Right forelimb (tissue), 1 donor: Measurements from ENCODE around the gene MSTO1.
"Not testable (repeated sequence)": the region's sequence is repeated elsewhere in the genome, so short reads cannot be mapped to it uniquely, and the experiment has no call there.

Experiments
- DNase-seq: peaks from one replicate; pipeline ENCODE4 v3.0.0-alpha.2; 2018

MSTO1 gene

DNA sequence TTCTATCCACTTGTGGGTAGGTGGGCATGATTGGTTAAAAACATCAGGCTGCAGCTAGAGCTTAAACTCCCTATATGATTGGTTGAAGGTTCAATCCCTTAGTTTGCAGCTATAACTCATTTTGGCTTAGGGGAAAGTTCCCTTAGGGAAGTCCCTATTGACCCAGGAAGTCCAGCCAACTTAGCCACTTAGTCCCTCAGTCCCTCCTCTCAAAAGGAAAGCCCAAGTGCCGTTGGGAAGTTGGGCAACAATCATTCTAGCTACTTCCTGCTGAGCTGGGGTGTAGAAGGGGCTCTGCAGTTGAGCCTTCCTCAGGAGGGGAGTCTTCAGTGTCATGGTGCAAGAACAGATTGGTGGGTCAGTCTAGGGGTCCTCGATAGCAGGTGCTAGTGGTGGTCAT, 12.2 kb downstream of the MSTO1 start:
- no peak for DNase-seq

DNA sequence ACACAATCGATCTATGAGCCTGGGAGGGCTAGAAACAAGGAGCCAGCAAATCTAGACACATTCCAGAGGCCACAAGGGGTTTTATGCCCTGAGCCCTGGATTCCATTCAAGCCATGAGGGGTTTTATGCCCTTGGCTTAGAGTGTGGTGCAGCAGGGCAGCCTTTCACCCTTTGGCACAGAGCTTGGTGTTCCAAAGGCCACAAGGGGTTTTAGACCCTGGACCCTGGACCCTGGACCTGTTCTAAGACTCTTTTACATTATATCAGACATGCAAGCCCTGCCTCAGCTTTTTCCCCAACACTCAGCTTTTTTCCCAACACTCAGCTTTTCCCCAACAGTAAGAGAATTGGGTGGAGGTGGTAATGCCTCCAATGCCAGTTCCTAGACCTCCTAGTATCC, 13.3 kb downstream of the MSTO1 start:
- no peak for DNase-seq

DNA sequence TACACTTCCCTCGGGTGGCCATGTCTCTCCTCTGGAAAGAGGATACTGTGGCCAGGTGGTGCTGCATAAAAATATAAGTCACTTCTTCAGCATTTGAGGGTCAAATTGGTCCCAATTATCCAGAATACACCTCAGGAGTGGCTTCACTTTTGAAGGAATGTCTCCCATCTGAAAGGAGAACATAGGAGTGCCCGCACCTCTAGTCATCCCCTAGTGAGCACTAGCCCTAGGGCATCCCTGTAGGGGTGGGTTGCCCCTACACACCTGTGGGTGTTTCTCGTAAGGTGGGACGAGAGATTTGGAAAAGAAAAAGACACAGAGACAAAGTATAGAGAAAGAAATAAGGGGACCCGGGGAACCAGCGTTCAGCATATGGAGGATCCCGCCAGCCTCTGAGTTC, 16.4 kb downstream of the MSTO1 start:
- DNase-seq: not testable (repeated sequence)

DNA sequence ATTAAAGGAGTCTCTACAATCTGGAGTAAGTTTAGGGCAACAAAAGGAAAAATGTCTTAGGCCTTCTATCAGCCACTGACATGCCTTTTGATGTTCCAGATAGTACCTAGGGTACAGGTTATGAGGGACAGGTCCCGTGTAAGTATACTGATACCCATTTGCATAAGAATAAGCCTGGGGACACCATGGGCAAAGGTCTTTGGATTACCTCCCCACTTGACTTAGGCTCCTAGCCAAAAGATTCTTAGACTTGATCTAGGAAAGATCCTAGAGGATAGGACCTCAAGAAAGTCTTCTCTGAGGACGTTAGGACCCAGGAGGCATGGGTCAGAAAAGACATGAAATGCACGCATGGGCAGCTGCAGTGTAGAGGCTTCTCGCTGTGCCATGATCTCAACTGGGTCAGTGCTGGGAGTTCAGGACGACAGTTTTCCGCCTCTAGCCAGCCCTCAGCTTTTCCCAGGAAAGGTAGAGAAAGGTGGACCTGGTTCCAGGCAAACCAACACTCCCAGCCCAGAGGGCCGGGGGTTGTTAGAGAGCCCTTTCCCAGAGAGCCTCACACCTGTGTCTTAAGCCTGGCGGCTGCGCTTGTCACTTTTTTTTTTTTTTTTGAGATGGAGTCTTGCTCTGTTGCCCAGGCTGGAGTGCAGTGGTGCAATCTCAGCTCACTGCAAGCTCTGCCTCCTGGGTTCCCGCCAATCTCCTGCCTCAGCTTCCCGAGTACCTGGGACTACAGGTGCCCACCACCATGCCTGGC, 26.6 kb downstream of the MSTO1 start:
- no peak for DNase-seq

DNA sequence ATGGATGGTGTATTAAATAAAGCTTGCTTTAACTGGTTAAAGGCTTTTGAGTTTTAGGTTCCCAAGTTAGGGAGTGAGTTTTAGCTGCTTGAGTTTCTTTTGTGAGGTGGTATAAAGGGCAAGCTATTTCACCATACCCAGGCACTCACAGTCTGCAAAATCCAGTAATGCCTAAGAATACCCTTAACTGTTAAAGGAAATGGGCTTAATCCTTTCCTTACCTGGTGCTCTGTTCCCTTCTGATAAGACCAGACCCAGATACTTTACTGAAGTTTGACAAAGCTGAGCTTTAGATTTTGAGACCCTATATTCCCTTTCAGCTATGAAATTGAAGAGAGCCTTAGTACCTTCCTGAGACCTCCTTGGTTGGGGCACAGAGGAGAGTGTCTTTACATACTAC, 30.3 kb downstream of the MSTO1 start:
- DNase-seq: no peak

DNA sequence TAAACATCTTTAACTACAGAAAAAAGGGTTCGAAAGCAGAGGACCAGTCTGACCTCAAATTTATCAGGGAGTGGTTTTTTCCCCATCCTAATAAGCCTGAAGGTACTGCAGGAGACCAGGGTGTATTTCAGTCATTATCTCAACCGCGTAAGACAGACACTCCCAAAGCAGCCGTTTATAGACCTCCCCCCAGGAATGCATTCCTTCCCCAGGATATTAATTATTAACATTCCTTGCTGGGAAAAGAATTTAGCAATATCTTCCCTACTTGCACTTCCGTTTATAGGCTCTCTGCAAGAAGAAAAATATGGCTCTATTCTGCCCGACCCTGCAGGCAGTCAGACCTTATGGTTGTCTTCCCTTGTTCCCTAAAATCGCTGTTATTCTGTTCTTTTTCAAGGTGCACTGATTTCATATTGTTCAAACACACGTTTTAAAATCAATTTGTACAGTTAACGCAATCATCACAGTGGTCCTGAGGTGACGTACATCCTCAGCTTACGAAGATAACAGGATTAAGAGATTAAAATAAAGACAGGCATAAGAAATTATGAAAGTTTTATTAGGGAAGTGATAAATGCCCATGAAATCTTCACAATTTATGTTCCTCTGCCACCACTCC, 32.7 kb downstream of the MSTO1 start:
- not testable (repeated sequence) for DNase-seq

DNA sequence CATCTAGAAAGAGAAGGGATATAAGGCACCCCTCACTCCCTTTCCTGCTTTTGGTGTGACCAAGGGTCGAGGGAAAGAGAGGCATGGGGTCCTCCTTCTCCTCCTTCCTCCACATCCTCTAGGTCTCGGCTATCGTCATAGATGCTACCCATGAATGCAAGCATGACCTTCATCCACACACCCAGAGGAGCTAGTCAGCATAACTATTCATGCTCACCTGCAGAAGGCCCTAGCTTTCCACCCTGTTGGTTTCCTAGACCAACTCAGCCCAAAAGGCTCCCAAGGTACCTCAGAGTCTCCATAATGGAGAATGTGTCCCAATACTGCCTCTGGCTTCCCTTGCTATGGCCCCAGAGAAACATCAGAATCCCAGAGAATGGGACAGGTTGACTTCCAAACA, 33.2 kb downstream of the MSTO1 start:
- DNase-seq: no peak

DNA sequence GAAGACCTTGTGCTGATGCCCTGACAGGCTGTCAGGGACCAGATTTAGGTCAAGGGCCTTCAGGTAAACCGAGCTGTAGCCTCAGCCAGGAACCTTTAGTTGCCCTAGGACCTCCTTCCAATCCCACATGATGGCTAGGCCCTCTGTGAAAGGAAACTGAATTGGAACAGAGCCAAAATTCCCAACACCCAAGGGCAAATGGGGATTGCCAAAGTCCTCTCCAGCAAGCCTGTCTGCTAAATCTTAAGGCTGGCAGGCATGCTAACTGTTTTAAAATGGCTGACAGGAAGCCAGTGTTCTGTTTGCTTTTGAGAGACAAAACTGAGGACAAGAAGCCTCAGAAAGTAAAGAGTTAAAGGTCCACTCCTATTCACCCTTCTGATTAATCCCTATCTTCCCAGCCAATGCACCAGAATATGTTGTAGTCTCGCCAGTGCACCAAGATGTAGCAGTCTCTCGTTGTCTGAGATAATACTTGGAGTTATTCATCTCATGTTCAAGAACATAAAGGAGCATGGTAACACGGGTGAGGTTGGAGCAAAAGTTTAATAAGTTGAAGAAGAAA, 35.1 kb downstream of the MSTO1 start:
- DNase-seq: no peak

DNA sequence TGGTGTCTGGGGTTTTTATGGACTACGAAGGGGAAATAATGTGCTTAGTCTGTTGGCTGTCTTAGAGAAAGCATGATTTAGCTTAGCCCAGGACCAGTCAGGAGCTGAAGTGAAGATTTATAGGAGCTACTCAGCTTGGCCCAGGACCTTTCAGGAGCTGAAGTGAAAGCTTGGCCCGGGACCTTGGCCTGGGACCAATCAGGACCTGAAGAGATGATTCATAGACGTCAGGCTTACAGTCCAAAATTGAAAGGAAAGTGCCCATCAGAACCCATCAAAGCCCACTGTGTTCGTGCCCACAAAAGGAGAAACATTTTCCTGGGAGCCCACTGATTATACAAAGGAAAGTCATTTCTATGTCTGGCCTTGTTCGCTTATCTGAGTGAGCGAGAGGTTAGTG, 35.6 kb downstream of the MSTO1 start:
- no peak for DNase-seq

DNA sequence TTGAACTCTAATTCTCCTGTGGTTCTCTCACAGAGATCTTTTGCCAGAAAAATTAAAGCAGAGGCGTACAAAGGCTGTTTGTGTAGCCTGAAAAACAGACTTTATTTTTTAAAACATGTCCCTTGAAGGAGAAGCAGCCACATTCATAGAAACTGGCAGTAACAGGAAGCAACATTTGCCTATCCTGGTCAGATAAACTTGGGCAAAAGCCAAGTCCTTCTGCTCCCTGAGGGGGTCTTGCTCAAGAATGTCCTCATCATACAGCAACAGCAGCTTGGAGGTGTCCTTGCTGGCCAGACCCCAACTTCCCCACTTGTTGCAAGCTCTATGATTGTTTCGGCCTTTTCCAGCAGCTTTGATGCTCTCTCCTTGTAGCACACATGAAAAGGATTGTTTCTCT, 36.3 kb downstream of the MSTO1 start:
- DNase-seq: no peak

DNA sequence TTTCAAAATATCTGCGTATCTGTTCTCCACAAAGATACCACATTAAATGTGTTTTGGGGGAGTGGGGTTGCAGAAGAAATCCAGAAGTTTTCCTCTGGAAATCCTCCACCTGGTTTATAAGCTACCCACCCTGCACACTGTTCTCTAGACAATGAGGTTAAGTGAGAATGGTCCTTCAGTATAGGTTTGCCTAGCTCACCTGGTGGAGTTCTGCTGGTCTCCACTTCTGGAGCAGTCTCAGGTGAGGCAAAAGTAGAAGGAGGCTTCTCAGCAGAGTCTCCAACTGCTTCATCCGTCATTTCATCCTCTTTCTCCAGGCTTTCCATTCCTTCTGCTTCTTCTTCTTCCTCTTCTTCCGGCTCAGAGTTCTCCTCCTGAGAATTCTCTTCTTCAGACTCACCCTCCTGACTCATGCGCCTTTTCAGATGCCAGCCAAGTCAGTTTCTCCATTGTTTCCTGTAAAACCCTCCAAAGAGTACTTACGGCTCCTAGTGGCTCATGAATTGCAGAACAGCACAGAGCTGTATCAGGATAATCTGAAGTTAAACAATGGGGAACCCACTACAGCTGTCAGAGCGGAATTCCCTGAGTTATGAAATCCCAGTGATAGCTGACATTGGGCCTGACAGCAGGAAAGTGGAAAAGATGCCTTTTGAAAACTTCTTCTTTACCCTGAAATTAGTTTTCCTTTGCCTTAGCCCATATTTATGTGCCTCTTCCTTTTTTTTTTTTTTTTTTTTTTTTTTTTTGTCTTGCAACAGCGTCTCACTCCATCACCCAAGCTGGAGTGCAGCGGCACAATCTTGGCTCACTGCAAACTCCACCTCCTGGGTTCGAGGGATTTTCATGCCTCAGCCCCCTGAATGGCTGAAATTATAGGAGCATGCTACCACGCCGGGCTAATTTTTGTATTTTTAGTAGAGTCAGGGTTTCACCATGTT, 38.5 kb downstream of the MSTO1 start:
- no peak for DNase-seq

DNA sequence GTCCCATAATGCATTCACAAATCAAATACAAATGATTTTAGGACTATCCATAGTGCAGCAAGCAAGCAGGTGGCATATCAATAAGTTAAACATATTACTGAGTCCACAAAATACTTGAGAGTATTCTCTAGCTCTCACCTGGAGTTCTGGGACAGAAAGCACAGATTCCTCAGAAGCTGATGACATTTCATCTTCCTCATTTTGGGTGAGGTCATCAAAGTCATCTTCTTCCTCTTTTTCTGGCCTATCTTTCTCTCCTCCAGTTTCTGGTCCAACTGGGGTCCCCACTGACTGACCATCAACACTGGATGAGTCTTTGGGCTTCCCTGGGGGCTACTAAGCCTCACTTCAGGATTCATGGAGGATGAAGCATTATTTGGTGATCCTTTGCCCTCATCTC, 39.7 kb downstream of the MSTO1 start:
- DNase-seq: no peak

DNA sequence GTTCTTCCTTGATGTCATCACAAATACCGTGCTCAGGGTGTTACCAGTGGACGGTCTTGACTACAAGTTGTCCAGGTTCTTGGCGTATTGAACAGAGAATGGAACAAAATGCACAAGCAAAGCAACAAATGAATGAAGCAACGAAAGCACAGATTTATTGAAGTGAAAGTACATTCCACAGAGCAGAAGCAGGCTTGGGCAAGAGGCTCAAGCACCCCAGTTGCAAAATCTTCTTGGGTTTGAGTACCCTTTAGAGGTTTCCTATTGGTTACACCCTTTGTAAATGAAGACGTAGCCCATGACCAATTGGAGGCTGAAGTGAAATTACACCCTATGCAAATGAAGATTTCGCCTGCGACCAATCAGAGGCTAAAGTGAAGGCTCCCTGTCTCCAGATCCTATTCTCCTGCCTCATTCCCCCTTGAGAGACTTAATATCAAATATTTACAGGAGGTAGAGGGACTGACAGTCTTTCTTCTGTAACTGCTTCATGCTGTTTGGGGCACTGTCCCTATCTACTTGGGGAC, 40.3 kb downstream of the MSTO1 start:
- DNase-seq: no peak

DNA sequence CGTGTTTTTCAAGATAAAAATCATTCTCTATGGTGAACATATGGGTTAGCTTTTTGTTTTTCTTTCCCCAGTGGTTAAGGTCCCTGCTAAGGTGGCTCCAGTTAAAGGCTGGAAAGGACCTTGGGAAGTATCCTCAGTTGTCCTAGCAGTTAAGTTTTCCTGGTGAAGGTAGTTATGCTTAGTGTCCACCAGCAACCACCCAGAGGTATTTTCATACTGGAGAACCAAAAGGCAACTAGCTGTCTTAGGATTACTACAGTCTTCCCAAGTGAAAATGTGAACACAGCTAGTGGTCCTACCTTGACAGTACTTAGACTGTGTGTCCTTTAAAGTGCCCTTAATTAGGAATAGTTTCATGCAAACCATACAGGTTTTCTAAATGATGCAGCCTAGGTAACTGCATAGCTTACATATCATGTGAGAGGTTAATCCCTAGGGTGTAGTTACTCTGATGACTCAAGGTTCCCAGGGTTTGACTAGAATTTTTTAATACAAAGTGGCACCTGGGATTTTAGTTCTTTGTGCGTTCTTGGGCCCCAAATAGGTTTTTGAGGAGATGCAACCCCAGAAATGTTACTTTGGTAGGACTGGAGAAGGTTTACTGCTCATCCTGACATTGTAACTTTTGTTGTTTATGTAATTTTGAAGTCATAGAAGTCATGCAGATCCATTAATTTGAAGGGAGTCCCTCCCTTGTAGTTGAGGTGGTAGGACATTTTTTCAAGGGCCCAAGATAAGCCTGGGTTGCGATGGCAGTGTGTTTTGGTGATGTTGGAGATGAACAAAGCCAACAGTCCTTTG, 42.0 kb downstream of the MSTO1 start:
- DNase-seq: no peak

DNA sequence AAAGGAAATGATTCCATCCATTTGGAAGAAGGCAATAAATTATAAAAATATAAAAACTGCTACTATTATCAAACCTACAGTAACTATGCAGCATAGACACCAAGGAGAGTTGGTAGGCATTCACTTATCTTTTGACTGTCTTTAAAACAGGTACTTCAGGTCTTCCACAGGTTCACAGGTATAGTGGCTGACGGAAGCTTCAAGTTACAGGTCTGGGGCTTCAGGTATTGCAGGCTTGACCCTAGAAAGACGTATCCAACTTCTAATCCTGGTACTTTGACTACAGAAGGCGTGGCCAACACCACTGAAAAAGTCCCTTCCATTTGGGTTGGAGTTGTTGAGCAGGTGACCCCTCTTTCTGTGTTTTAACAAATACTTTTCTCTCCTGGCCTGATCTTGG, 42.9 kb downstream of the MSTO1 start:
- DNase-seq: no peak

DNA sequence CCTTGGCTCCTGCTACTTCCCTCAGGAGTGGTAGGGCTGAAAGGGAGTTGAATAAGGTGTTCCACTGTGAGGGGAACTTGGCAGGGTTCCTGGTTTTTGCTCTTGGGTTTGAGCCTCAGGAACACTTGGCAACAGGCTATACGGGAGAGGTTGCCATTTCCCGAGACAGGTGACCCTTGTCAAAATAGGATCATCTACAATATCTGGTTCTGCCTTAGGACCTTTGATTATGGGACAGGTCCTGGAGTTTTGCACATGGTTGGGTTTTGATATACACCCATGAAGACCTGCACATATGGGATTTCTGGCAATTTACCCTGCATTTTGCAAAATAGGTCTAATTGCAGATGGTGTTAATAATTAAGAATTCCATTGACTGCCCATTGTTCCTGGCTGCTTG, 47.4 kb downstream of the MSTO1 start:
- DNase-seq: no peak

DNA sequence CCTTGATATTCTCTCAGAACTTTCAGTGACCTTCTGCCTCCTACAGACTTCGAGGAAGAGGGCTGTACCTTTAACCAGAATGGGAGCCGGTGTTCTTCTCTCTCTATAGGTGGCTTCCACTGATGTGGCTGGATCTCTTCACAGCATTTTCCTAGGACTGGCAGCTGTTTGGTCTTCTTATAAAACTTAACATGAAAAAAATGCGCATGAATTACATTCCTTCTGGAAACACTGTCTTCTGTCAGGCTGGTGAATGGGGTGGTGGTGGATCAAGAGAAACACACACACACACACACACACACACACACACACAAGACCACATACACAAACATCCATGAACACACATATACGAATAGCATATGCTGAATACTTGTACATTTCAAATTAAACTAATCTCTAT, 51.2 kb downstream of the MSTO1 start:
- not testable (repeated sequence) for DNase-seq
